ENCODE data around the gene KIF16B. TPM values are rescaled to one million over a fixed set of nuclear protein-coding genes. Genes with fewer than 3 reads are reported as not detected.

The KIF16B gene
- total and polyA plus RNA-seq, 2 of the 8 experiments (the other 6 are each of a cell fraction or from before 2014, with no cell fraction given): 3.0 to 9.2 TPM

DNA sequence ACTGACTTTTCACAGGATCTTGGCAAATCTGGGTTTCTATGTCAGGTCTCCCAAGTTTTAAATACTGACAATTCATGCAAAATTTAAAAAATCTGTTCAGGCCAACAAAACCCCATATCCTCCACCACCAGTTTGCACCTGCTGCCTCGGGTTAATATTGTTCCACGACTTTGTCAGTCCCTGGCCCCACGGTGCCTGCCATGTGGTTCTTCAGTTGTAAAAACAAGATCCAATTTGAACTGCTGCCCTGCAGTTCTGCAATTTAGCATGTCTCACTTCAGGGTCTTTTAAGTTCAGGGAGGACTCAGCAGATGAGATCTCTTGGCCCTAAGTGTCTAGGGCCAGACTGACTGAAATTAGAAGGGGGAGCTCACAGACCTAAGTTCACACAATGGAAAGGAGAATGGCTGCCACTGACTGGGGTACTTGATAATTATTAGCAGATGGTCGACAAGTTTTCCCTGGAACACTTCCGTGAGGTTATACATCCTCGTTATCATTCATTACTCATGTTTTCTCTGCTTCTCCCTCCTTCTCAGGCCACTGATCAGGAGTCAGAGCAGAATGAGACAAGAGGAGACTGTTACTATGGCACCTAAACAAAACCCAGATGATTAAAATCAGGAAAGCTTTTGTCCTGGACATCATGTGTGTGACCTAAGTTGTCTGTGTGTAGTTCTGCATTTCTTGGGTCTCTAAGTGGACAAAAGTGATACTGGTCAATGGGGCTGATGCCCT lies 223.6 kb downstream of the KIF16B start:
- Histone ChIP-seq H3K14ac (ENCODE audit: insufficient read length) (no peak overlapping the region), H4K91ac (replicated peaks; ENCODE audit: insufficient read length, low read length) (no peak overlapping the region), H2BK12ac (ENCODE audit: low read depth, low read length) (no peak overlapping the region), H3K56ac (replicated peaks; ENCODE audit: insufficient read length, low read depth, low read length) (no peak overlapping the region), H3K36me3 (ENCODE audit: control insufficient read depth in 2 of 4, insufficient read depth in 4 of 4, low read length in 3 of 4) (no peaks in the 10 kb centered on the region), H3K4me1 (replicated peaks in 1 of 4; ENCODE audit: control insufficient read depth in 3 of 4, insufficient read depth in 4 of 4, low read length in 3 of 4) (no peaks in the 10 kb centered on the region), H2AK5ac (ENCODE audit: low read depth, low read length) (no peak overlapping the region), H3K4ac (replicated peaks; ENCODE audit: insufficient read length, low read depth, low read length) (no peak overlapping the region), H3K9me3 (ENCODE audit: insufficient read depth in 2 of 2, low read depth in 1 of 2, low read length in 1 of 2) (no peaks in the 10 kb centered on the region), H3K27ac (ENCODE audit: low read depth, low read length) (no peak overlapping the region), H3K9ac (replicated peaks in 1 of 4; ENCODE audit: extremely low read depth in 1 of 4, low read depth in 3 of 4, low read length in 3 of 4) (no peak overlapping the region), H2BK20ac (ENCODE audit: low read length) (no peak overlapping the region), H3K4me3 (ENCODE audit: extremely low read depth in 1 of 4, insufficient read depth in 2 of 4, low read depth in 3 of 4, low read length in 4 of 4) (no peak overlapping the region), H2BK5ac (ENCODE audit: low read depth, low read length) (no peak overlapping the region), H2BK120ac (replicated peaks; ENCODE audit: low read depth, low read length) (no peak overlapping the region), H3K27me3 (replicated peaks in 1 of 4; ENCODE audit: control insufficient read depth in 3 of 4, extremely low read depth in 1 of 4, insufficient read depth in 3 of 4, low read length in 3 of 4) (no peaks in the 10 kb centered on the region), H3K23ac (ENCODE audit: insufficient read length) (no peak overlapping the region), H4K5ac (ENCODE audit: insufficient read length, low read depth, low read length) (no peak overlapping the region), H3K79me1 (ENCODE audit: low read depth, low read length) (no peaks in the 10 kb centered on the region), H4K20me1 (replicated peaks in 1 of 2; ENCODE audit: control insufficient read depth in 1 of 2, insufficient read depth in 2 of 2, low read length in 2 of 2) (peaks cover 0 to 4% of the 10 kb centered on the region in 2 experiments), H3K4me2 (ENCODE audit: insufficient read depth in 1 of 2, low read depth in 2 of 2, low read length in 2 of 2) (no peak overlapping the region), H4K8ac (ENCODE audit: extremely low read depth, insufficient read depth, low read length) (no peak overlapping the region), H3K79me2 (ENCODE audit: control insufficient read depth in 1 of 2, insufficient read depth in 2 of 2, low read length in 2 of 2) (no peaks in the 10 kb centered on the region), H2BK15ac (ENCODE audit: low read length) (no peak overlapping the region), H2AFZ (ENCODE audit: low read length) (no peak overlapping the region), H3K23me2 (ENCODE audit: low read depth, low read length) (no peaks in the 10 kb centered on the region), H3K18ac (ENCODE audit: extremely low read depth, low read length) (no peak overlapping the region)
- ChIA-PET CTCF (ENCODE audit: partially characterized antibody) (interaction anchor here (0.7 kb wide), 1 partner anchor 20 kb away, joined by 3 read pairs; no protein-coding TSS in a partner anchor), POLR2A (ENCODE audit: partially characterized antibody) (interaction anchor here (0.8 kb wide), 1 partner anchor 105 kb away, joined by 3 read pairs; no protein-coding TSS in a partner anchor)
- DNase-seq (ENCODE audit: low read depth in 1 of 2, low spot score in 2 of 2) (no peak), FAIRE-seq (no peak)
- WGBS, 2 experiments (ENCODE audit: extremely low coverage in 1 of 2, insufficient coverage in 1 of 2, insufficient read length in 1 of 2, insufficient replicate concordance in 2 of 2, low coverage in 1 of 2, low lambda C conversion rate in 2 of 2, missing lambda C conversion rate in 1 of 2): 94% methylated on average over 6 of the region's 6 CpGs; no CpG with 5 or more reads in 1 of the 2 experiments
- no peak for TF ChIP-seq SP2 (IDR thresholded peaks at IDR 0.05; ENCODE audit: low read length)
- no peak for TF ChIP-seq EGR1 (IDR thresholded peaks at IDR 0.05; ENCODE audit: borderline replicate concordance, low read depth, low read length)
- TF ChIP-seq CHD1 (IDR thresholded peaks at IDR 0.05; ENCODE audit: low read depth, low read length): no peak
- no peak for TF ChIP-seq KDM4A (IDR thresholded peaks at IDR 0.05; ENCODE audit: low read depth, low read length, severe bottlenecking)
- no peak for TF ChIP-seq POLR2A (IDR thresholded peaks at IDR 0.05; ENCODE audit: control extremely low read depth in 1 of 2, low read depth in 2 of 2, low read length in 2 of 2)
- TF ChIP-seq, protein P1, sequence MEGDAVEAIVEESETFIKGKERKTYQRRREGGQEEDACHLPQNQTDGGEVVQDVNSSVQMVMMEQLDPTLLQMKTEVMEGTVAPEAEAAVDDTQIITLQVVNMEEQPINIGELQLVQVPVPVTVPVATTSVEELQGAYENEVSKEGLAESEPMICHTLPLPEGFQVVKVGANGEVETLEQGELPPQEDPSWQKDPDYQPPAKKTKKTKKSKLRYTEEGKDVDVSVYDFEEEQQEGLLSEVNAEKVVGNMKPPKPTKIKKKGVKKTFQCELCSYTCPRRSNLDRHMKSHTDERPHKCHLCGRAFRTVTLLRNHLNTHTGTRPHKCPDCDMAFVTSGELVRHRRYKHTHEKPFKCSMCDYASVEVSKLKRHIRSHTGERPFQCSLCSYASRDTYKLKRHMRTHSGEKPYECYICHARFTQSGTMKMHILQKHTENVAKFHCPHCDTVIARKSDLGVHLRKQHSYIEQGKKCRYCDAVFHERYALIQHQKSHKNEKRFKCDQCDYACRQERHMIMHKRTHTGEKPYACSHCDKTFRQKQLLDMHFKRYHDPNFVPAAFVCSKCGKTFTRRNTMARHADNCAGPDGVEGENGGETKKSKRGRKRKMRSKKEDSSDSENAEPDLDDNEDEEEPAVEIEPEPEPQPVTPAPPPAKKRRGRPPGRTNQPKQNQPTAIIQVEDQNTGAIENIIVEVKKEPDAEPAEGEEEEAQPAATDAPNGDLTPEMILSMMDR (IDR thresholded peaks at IDR 0.05; ENCODE audit: control extremely low read depth in 1 of 3, insufficient read depth in 1 of 3, low read depth in 1 of 3, low read length in 3 of 3): no peak
- no peak for TF ChIP-seq SAP30 (IDR thresholded peaks at IDR 0.05; ENCODE audit: insufficient read depth, insufficient replicate concordance, low read length)
- TF ChIP-seq NANOG (IDR thresholded peaks at IDR 0.05; ENCODE audit: insufficient read depth, low read depth, low read length, poor library complexity, severe bottlenecking): no peak
- no peak for TF ChIP-seq CHD2 (IDR thresholded peaks at IDR 0.05; ENCODE audit: low read length)
- no peak for TF ChIP-seq KDM5A (IDR thresholded peaks at IDR 0.05; ENCODE audit: low read length)

Measured in H1 (cell line).